Peyer's patch (tissue), 4 donors: ENCODE data around the gene SLC9A3.

Experiments
- POLR2A ChIP-seq, 2 donors: fragments of 450-650 bp; IDR thresholded peaks; one replicate each; pipeline ENCODE4 v1.5.1; 2017; ENCODE audit warnings: antibody characterized with exemption in 2 of 2, mild to moderate bottlenecking in 2 of 2, moderate library complexity in 2 of 2
- TF ChIP-seq, protein P1 (sequence below), 6 experiments: fragments of 450-650 bp in 4 of 6; fragments of 200-600 bp in 2 of 6; sonication (generic) in 1 of 6; IDR thresholded peaks; one replicate each; pipeline ENCODE4 v1.5.1; 2017 to 2019; ENCODE audit warnings: antibody characterized with exemption in 6 of 6, mild to moderate bottlenecking in 3 of 6, moderate library complexity in 1 of 6

DNA sequence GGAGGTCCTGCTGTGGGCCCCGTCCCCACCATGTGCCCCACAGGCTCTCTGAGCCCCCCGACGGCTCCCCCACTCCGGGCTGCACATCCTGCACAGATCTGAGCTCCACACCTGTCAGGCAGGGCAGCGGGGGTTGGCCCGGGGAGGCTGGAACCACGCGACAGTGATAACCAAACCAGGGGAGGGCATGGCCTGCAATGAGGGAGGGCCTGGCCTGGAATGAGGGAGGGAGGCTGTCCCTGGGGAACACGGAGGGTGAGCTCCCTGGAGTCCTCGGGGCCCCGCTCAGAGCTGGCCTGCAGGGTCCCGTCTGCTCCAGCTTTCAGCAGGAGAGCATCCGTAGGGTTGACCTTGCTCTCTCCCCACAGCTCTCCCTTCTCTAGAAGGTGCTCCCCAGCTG, 30.5 kb downstream of the SLC9A3 start:
- TF ChIP-seq POLR2A (IDR thresholded peaks at IDR 0.05), result no peak
- TF ChIP-seq, protein P1, sequence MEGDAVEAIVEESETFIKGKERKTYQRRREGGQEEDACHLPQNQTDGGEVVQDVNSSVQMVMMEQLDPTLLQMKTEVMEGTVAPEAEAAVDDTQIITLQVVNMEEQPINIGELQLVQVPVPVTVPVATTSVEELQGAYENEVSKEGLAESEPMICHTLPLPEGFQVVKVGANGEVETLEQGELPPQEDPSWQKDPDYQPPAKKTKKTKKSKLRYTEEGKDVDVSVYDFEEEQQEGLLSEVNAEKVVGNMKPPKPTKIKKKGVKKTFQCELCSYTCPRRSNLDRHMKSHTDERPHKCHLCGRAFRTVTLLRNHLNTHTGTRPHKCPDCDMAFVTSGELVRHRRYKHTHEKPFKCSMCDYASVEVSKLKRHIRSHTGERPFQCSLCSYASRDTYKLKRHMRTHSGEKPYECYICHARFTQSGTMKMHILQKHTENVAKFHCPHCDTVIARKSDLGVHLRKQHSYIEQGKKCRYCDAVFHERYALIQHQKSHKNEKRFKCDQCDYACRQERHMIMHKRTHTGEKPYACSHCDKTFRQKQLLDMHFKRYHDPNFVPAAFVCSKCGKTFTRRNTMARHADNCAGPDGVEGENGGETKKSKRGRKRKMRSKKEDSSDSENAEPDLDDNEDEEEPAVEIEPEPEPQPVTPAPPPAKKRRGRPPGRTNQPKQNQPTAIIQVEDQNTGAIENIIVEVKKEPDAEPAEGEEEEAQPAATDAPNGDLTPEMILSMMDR (IDR thresholded peaks at IDR 0.05), result no peak
